Gastroesophageal sphincter (tissue), 4 donors: ENCODE data around the gene INKA1. TPM values are rescaled to one million over a fixed set of nuclear protein-coding genes. Genes with fewer than 3 reads are reported as not detected.
A peak's percentile ranks its signal among the peaks of the same experiment; 100 is the strongest.

Experiments
- ATAC-seq: fragments of 150-250 bp; one replicate; pipeline ENCODE4 v1.9.1; 2016; ENCODE audit warnings: mild to moderate bottlenecking, moderate library complexity
- H3K27ac ChIP-seq, 4 donors: fragments of 200-600 bp; sonication (generic) in 3 of 4; 1 replicate in 3 of 4; 2 replicates in 1 of 4; pipeline ENCODE4 v1.5.1; 2016 to 2019
- H3K27me3 ChIP-seq: fragments of 200-600 bp; sonication (generic); one replicate; pipeline ENCODE4 v1.5.1; 2019
- H3K36me3 ChIP-seq, 2 donors: fragments of 200-600 bp; sonication (generic); one replicate each; pipeline ENCODE4 v1.5.1; 2019; ENCODE audit warnings: control low read depth in 1 of 2
- H3K4me1 ChIP-seq, 3 donors: fragments of 200-600 bp; sonication (generic); 1 replicate in 2 of 3; 2 replicates in 1 of 3; pipeline ENCODE4 v1.5.1; 2016 to 2019; ENCODE audit warnings: control low read depth in 2 of 3
- H3K4me3 ChIP-seq, 2 donors: fragments of 200-600 bp; sonication (generic); one replicate each; pipeline ENCODE4 v1.5.1; 2019; ENCODE audit warnings: mild to moderate bottlenecking in 1 of 2, moderate library complexity in 1 of 2
- H3K9me3 ChIP-seq, 3 donors: fragments of 200-600 bp; sonication (generic); one replicate each; pipeline ENCODE4 v1.5.1; 2017 to 2019; ENCODE audit warnings: control low read depth in 2 of 3
- CTCF ChIP-seq, 4 experiments: fragments of 200-600 bp in 2 of 4; fragments of 450-650 bp in 2 of 4; sonication (generic) in 1 of 4; IDR thresholded peaks; one replicate each; pipeline ENCODE4 v1.5.1; 2017 to 2019; ENCODE audit warnings: antibody characterized with exemption in 4 of 4, mild to moderate bottlenecking in 2 of 4, moderate library complexity in 2 of 4
- EP300 ChIP-seq: sonication (generic); formaldehyde crosslinking; IDR thresholded peaks from one replicate; pipeline ENCODE4 v1.6.1; 2017; ENCODE audit warnings: antibody characterized with exemption, mild to moderate bottlenecking
- POLR2A ChIP-seq, 2 donors: fragments of 450-650 bp; IDR thresholded peaks; one replicate each; pipeline ENCODE4 v1.6.1; 2017; ENCODE audit warnings: antibody characterized with exemption in 2 of 2, mild to moderate bottlenecking in 2 of 2, moderate library complexity in 1 of 2
- POLR2AphosphoS5 ChIP-seq: sonication (generic); formaldehyde crosslinking; IDR thresholded peaks from one replicate; pipeline ENCODE4 v1.6.1; 2017; ENCODE audit warnings: antibody characterized with exemption
- WGBS, 2 donors: methylation state at CpG; one replicate each; pipeline ENCODE4 v1.1.5; 2018; ENCODE audit warnings: low coverage in 1 of 2; 5-methylcytosine and 5-hydroxymethylcytosine counted together
- total RNA-seq, 4 donors: library from RNA; depleted of rRNA; stranded (reverse); fragments of >200 nt; gene quantifications; one replicate each; pipeline ENCODE4 v1.1.0, GENCODE V29; 2016

Gene INKA1
- total RNA-seq, 4 donors from 2014 or later, result 1.3 to 3.4 (median 3.1) TPM

GRCh38 chr3:49839193-49839809 lies 36.2 kb downstream of the INKA1 start:
- TF ChIP-seq POLR2AphosphoS5, result peak; percentile 42
- TF ChIP-seq CTCF (IDR thresholded peaks at IDR 0.05), result peak in 3 of 4 experiments; percentile 93
- TF ChIP-seq EP300, result no peak
- no peak for TF ChIP-seq POLR2A (IDR thresholded peaks at IDR 0.05)
- ATAC-seq, result peak; percentile 82
- WGBS, 2 donors, result 0 to 56% methylated on average over 1 to 3 of the region's 6 CpGs
- peak overlapping the region in 2 of 4 donors; percentile 41 to 58 for H3K27ac ChIP-seq
- no peaks in the 10 kb centered on the region for H3K27me3 ChIP-seq
- no peaks in the 10 kb centered on the region for H3K9me3 ChIP-seq
- H3K4me3 ChIP-seq, result no peak overlapping the region
- peaks cover 0 to 31% (median 10%) of the 10 kb centered on the region in 3 donors for H3K4me1 ChIP-seq
- H3K36me3 ChIP-seq, result peaks cover 0 to 5% of the 10 kb centered on the region in 2 donors

- 63% methylated on average over 1 of the region's 2 CpGs; no CpG with 5 or more reads in 1 of the 2 donors for WGBS, 2 donors
- TF ChIP-seq POLR2A (IDR thresholded peaks at IDR 0.05), result no peak
- TF ChIP-seq CTCF (IDR thresholded peaks at IDR 0.05), result no peak
- no peak for TF ChIP-seq POLR2AphosphoS5
- TF ChIP-seq EP300, result no peak
- Histone ChIP-seq H3K9me3 (no peaks in the 10 kb centered on the region), H3K36me3 (peaks cover 0 to 15% of the 10 kb centered on the region in 2 donors), H3K4me3 (no peak overlapping the region), H3K4me1 (peaks cover 0 to 31% (median 10%) of the 10 kb centered on the region in 3 donors), H3K27ac (no peak overlapping the region), H3K27me3 (no peaks in the 10 kb centered on the region)
- ATAC-seq, result no peak
Observed at GRCh38 chr3:49840388-49840787, 37.3 kb downstream of the INKA1 start.

GRCh38 chr3:49841126-49841696 lies 38.1 kb downstream of the INKA1 start:
- H3K36me3 ChIP-seq, result peaks cover 0 to 18% of the 10 kb centered on the region in 2 donors
- TF ChIP-seq POLR2AphosphoS5, result no peak
- TF ChIP-seq POLR2A (IDR thresholded peaks at IDR 0.05), result no peak
- no peak for TF ChIP-seq EP300
- TF ChIP-seq CTCF (IDR thresholded peaks at IDR 0.05), result peak in 2 of 4 experiments; percentile 4 to 31
- no peaks in the 10 kb centered on the region for H3K9me3 ChIP-seq
- no peaks in the 10 kb centered on the region for H3K27me3 ChIP-seq
- peaks cover 0 to 31% (median 10%) of the 10 kb centered on the region in 3 donors for H3K4me1 ChIP-seq
- H3K4me3 ChIP-seq, result no peak overlapping the region
- H3K27ac ChIP-seq, result no peak overlapping the region
- no peak for ATAC-seq

GRCh38 chr3:49841806-49842205 lies 38.7 kb downstream of the INKA1 start:
- Histone ChIP-seq H3K27ac (no peak overlapping the region), H3K27me3 (no peaks in the 10 kb centered on the region), H3K9me3 (no peaks in the 10 kb centered on the region), H3K36me3 (peaks cover 0 to 18% of the 10 kb centered on the region in 2 donors), H3K4me1 (peaks cover 0 to 31% (median 10%) of the 10 kb centered on the region in 3 donors), H3K4me3 (no peak overlapping the region)
- 100% methylated on average over 1 of the region's 7 CpGs; no CpG with 5 or more reads in 1 of the 2 donors for WGBS, 2 donors
- no peak for ATAC-seq
- TF ChIP-seq CTCF (IDR thresholded peaks at IDR 0.05), result no peak
- TF ChIP-seq POLR2A (IDR thresholded peaks at IDR 0.05), result no peak
- no peak for TF ChIP-seq EP300
- TF ChIP-seq POLR2AphosphoS5, result no peak
